Measurements from ENCODE around the gene TTLL10.
"Not testable (repeated sequence)": the region's sequence is repeated elsewhere in the genome, so short reads cannot be mapped to it uniquely, and the experiment has no call there.

The TTLL10 gene

DNA sequence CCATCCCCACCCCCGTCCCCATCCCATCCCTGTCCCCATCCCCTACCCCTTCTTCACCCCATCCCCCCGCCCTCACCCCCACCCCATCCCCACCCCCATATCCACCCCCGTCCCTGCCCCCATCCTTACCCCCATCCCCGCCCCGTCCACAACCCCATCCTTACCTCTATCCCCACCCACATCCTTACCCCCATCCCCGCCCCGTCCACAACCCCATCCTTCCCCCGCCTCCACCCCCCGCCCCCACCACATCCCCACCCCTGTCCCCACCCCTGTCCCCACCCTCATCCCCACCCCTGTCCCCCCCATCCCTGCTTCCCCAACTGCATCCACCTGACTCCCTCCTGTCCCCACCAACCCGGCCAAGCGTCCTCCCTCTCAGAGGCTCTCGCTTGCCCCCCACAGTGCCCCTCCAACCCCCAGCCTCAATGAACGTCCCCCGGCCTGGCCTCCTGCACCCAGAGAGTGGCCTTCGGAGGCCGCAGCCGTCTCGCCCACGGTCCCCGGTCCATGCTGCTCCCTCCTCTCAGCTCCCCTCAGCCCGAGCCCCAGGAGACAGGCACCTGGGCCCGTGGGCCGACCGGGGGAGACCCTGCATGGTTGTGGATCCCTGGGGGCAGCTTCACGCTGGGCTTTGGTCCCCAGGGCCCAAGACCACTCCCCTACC, 32.3 kb upstream of the TTLL10 start:
- no peak for DNase-seq

DNA sequence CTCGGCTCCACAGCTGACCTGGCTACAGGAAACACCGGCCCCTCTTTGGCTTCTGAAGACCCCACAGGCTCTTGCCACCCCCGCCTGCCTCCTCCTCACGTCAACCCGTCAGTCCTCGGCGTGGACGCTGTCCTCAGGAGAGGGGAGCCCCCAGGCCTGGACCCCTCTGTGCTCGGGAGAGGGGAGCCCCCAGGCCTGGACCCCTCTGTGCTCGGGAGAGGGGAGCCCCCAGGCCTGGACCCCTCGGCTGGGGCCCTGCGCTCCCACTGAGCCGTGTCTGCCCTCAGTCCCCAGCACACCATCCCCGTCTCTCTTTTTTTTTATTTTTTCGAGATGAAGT, 31.8 kb upstream of the TTLL10 start:
- DNase-seq: no peak

DNA sequence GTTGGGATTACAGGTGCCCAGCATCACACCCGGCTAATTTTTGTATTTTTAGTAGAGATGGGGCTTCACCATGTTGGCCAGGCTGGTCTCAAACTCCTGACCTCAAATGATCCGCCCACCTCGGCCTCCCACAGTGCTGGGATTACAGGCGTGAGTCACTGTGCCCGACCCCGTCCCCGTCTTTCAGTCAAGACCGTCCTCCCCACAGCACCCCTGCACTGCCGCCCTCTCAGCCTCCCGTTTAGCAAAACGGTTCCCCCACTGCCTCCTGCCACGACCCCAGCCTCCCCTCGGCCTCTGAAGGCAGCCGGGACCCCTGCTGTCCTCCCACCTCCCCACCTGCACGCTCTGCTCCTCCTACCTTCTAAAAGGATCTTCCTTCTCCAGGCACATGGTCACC, 31.3 kb upstream of the TTLL10 start:
- DNase-seq: not testable (repeated sequence)

DNA sequence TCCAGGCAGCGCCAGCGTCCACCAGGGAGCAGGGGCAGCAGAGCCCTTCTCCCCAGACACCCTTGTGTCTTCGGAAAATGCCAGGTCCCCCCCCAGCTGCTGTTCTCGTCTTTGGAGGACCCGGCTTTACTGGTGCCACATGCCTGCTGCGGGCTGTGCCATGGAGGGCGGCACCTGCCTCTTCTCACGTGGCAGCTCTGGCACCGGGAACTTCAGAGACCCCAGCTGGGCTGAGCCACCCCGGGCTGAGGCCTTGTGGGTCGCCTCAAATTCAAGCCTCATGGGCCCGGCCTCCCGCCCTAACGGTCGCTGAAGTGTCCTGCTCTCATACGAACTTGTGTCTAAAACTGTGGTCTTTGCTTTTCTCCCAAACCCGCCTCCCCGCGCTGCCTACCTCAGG, 30.8 kb upstream of the TTLL10 start:
- DNase-seq: no peak

DNA sequence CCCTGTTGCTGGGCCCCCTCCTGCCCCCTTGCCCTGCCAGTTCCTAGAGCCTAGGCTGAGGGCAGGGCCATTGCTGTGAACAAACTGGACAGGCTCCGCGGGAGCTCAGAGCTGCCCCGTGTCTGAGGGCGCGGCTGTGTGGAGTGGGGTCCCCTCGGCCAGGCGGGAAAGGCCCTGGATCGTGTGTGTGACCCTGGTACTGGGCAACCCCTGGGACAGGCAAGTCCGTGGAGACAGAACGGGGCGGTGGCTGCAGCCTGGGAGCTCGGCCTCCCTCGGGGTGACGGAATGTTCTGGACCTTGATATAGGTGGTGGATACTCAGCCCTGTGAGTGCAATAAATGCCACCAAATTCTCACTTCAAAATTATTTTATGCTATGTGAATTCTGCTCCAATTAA, 30.0 kb upstream of the TTLL10 start:
- DNase-seq: no peak

DNA sequence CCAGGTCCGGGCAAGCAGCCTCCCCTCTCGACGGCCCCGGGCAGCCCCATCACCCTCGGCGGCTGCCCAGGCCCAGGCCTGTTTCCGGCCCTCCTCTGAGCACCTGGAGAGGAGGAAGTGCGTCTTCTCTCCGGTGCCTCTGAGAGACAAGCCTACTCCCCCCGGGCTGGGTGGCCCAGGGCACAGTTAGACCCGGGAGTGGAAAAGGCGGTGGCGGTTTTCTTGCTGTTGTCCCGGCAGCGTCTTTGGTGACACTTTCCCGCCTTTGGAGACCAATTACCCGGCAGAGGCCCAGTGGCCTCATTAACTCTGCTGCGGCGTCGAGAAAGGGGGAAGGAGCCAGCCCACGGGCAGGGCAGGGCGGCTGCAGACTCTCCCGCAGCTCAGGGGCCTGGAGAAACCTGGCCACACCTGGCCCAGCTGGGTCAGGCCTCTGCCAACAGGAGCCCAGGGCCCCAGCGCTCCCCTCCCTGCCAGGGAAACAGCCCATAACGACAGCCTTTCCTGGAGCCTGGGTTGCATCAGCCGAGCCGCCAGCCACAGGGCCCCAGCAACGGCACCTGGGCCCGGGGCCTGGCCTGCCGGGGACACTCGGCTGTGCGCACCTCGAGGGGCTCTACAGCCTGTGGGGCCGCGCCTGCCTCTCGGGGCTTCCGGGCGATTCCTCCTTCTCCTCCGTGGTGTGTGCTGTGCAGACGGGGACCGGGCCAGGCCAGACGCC, 29.4 kb upstream of the TTLL10 start:
- DNase-seq: peak; percentile 56

DNA sequence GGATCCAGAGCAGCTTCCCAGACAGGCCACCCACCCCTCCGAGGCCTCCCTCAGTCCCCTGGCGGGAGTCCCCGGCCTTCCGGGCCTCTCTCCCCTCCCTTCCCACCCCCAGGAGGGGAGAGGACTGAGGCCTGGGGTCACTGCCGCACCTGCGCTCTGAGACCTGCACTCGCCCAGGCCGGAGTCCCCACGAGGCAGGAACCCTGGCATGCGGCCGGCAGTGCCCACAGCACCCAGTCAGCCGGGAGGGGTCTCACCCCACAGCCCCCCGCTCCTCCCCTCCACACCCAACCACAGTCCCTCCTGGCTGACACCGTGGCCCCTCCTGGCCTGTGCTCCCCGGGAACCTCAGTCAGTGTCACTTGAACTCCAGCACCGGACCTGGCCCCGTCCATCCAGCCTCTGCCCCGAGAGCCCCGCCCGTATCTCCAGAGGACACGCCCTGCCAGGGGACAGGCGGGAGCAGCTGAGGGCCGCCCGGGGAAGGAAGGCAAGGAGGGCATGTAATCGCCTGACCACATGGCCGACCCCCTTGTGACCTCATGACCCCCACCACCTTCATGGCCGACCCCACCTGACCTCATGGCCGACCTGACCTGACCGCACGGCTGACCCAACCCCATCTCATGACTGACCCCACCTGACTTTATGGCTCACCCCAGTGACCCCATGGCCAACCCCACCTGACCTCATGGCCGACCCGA, 28.7 kb upstream of the TTLL10 start:
- no peak for DNase-seq

DNA sequence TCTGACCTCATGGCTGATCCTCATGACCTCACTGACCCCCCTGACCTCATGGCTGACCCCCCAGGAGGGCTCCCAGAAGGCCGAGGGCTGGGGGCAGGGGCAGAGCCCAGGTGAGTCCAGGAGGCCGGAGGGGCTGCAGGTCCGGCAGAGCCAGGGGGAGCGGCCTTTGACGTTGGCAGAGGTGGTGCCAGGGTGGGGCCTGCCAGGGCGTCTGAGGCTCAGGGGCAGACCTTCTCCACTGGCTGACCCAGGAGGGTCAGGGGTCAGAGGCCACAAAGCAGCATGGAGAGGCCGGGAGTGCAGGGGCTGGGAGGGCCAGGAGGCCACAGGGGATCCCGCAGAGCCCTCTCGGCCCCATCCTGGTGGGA, 28.1 kb upstream of the TTLL10 start:
- DNase-seq: no peak

DNA sequence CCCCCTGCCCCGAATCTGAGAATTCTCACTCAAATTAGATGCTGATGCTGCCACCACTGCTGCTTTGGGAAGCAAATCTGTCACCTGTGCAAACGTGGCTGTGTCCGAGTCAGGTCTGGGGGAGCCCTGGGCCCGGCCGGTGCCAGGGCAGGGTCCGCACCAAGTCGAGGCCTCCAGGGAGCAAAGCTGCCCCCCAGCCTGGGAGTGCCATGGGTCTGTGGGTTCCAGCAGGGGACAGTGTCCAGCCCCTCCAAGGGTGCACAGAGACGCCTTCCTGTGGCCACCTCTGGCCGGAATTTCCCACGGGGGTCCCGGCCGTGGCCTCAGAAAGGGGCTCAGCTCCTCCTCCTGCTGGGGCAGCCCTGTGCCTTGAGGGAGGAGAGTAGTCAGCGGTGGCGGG, 27.7 kb upstream of the TTLL10 start:
- DNase-seq: no peak

DNA sequence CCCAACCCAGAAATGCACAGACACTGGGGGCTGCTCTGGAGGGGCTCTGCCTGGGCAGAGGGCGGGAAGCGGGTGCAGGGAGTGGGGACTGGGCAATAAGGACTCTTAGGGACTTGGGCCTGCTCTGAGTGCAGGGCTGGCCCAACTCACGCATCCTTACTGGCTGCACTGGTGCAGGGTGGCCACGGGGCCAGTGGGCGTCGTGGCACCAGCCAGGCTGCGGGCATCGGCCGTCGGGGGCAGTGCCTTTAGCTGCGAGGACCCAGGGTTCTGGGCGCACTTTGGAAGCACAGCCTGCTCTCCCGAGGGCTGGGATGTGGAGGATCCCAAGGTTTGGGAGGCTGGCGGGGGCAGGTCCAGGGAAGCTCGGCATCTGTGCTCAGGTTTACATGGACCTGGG, 27.1 kb upstream of the TTLL10 start:
- no peak for DNase-seq

DNA sequence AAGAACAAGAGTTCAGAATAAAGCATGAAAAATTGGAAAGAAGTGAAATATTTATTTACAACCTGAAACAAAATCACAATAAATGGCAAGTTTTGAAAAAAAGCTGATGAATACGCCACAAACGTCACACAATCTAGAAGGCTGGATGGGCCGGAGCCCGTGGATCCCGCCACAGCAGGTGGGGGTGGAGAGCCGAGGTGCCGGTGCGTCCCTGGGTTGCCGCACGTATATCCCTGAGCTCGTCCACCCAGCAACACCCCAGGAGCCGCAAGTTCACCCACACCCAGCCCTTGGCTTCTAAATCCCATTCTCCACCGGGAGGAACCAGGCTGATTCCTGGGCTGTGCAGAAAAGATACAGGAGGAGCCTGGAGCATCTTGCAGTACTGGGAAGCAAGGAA, 25.6 kb upstream of the TTLL10 start:
- no peak for DNase-seq

DNA sequence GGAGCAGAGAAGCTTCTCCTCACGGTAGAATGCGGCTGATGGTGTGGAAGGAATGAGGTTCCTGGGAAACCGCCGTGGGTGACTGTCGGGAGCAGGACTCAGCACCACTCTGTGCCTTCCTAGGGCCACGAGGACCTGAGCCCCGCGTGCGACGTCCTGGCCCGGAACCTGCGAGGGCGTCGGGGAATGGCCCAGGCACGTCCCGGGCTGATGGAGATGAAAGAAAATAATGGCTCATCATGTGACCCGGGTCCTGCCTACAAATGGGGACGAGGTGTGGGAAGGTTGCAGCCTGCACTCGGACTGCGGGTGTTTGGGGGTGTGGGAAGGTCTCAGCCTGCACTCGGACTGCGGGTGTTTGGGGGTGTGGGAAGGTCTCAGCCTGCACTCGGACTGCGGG, 25.1 kb upstream of the TTLL10 start:
- DNase-seq: no peak

DNA sequence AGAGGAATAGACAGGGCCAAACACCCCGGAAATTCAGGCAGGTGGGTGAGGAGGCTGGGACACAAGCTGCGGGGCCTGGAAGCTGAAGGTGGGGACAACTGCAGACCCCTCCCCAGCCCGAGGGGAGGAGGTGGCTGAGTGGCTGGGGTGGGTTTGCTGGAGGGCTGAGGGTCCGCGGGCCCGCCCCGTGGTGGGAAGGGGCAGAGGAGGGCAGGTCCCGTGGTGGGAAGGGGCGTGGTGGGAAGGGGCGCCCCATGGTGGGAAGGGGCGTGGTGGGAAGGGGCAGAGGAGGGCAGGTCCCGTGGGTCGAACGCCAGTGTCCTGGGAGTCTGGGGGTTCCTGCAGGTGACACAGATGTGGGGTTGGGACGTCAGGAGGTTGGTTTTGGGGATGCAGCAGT, 24.3 kb upstream of the TTLL10 start:
- DNase-seq: no peak

DNA sequence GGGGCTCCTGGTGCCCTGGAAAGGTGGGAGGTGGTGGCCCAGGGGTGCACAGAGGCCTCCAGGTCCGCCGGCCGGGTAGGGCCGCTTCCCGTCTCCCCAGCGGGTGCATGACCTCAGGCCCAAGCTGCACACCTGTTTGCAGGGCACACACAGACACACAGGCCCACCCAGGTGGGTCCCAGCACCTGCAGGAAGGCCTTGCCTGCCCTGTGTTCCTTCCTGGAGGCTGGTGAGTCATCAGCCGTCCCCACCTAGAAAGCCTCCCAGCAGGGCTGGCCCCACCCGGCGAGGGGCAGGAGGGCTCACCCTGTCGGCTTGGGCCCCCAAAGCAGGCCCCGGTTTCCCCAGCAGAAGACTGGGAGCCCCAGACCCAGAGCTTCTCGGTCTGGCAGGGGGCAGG, 23.6 kb upstream of the TTLL10 start:
- no peak for DNase-seq

DNA sequence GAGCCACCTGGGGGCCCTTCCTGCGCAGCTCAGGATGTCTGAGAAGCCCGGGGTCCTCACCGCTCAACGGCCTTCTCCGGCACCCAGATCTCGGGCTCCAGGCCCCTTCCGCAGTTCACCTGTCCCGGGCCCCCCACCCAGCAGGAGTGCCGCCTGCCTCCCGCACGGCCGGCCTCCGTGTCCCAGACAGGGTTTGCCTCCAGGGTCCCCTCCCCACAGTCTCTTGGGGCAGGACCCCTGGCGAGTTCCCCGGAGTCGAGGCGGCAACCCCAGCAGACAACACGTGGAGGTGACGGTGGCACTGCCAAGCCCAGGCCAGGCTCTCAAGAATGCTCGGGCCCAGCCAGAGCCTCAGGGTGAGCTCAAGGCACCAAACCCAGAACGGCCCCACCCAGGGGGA, 22.4 kb upstream of the TTLL10 start:
- DNase-seq: no peak

DNA sequence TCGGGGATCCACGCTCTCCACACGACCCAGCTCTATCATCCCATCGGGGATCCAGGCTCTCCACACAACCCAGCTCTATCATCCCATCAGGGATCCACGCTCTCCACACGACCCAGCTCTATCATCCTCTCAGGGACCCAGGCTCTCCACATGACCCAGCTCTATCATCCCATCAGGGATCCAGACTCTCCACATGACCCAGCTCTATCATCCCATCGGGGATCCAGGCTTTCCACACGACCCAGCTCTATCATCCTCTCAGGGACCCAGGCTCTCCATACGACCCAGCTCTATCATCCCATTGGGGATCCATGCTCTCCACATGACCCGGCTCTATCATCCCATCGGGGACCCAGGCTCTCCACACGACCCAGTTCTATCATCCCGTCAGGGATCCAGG, 21.2 kb upstream of the TTLL10 start:
- DNase-seq: not testable (repeated sequence)

DNA sequence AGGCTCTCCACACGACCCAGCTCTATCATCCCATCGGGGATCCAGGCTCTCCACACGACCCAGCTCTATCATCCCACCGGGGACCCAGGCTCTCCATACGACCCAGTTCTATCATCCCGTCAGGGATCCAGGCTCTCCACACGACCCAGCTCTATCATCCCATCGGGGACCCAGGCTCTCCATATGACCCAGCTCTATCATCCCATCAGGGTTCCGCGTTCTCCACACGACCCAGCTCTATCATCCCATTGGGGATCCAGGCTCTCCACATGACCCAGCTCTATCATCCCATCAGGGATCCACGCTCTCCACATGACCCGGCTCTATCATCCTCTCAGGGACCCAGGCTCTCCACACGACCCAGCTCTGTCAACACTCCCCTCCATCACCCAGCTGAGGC, 20.5 kb upstream of the TTLL10 start:
- not testable (repeated sequence) for DNase-seq

DNA sequence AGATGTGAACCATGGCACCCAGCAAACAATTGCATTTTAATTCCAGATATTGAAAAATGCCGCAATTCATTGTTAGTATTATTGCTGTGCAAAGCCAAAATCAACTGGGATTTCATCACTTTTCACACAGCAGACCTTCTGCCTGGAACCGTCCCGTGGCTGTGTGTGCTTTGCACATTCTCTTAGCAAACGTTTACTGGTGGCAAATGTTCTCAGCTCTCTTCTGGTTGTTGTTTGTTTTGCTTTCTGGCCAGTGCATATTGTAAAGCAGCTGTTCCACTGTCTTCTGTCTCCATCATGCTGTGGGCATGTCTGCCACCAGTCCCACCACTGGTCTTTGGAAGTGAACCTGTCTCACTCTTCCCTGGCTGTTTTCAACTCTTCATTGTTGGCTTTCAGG, 19.8 kb upstream of the TTLL10 start:
- DNase-seq: no peak

DNA sequence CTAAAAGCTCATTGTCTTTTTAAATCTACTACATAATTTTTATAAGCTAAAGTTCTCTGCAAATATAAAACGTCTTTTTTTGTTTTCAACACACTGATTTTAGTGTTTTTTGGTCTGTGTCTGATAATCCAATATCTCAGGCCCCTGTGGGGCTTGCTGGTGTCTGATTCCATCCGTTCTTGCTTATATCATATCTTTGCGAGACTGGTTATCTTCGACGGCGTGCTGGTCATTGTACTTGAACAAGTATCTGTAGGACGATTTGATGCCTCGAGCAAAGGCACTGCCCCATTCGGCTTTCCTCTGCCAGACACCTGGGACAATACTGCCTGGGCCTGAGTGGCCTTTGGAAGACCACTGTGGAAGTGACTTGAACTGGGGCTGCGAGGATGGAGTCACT, 18.4 kb upstream of the TTLL10 start:
- no peak for DNase-seq

DNA sequence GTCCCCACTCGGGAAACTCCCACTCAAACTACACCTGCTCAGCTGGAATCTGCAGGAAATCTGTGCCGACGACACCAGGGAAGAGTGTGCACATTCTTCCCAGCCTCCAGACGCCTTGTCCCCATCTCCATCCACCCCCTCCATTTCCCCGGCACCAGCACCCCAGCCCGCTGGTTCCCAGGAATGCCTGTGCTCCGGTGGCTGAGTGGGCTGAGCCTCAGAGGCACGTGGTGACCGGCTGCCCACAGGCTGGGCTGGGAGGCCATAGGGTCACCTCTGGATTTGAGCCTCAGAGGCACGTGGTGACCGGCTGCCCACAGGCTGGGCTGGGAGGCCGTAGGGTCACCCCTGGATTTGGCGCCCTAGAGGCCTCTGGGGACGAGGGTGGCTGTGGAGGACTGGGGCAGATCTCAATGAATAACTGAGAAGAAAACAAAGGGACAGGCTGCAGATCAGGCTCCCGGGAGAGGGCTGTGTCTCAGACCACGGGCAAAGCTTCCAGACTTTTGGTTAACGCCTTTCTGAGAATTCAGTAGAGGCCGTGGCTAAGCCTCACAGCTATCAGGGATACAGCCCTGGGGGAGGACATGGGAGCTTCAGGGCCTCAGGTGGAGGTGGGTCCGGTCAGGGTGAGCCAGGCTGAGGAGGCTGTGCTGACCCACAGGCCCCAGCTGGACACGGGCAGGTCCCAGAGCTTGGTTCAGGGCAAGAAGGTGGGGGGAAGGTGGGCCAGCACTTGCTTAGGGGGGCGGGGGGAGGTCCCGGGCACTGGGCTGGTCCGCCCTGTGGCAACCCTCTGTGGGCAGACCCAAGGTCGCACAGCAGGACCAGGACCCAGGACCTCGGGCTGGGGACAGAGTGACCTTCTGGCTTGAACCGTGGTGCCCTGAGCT, 17.3 kb upstream of the TTLL10 start:
- no peak for DNase-seq

DNA sequence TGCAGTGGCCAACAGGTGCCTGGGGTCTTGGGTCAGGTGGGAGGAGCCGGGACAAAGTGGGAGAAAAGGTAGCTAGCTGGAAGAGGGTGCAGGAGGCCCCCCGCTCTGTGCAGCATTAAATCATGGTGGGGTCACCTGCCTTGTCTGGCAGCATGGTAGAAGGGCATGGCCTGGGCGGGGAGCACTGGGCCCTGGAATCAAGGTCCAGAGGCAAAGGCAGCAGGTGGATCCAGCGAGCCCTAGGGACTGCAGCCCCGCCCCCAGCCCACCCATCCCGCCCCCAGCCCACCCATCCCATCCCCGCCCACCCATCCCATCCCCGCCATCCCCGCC, 16.7 kb upstream of the TTLL10 start:
- DNase-seq: no peak

DNA sequence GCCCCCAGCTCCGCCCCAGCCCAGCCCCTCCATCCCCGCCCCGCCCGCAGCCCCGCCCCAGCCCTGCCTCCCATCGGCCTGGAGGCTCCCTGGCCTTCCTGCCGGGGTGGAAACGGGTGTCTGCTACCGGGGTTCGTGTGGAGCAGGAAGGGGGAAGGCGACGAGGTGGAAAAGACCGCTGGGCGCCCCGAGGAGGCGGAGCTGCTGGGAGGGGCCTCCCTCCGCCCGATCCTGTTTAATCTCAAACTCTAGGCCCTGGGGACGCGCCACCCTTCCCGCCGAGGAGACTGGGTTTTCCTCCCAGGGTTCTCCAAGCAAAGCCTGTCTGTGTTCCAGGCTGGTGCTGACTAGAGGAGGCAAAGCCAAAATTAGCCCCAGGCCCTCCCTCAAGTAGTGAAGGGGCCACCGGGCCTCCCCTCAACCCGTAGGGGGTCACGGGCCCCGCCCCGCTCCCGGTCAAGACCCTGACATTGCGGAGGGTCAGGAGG, 16.2 kb upstream of the TTLL10 start:
- DNase-seq: peak; percentile 43

DNA sequence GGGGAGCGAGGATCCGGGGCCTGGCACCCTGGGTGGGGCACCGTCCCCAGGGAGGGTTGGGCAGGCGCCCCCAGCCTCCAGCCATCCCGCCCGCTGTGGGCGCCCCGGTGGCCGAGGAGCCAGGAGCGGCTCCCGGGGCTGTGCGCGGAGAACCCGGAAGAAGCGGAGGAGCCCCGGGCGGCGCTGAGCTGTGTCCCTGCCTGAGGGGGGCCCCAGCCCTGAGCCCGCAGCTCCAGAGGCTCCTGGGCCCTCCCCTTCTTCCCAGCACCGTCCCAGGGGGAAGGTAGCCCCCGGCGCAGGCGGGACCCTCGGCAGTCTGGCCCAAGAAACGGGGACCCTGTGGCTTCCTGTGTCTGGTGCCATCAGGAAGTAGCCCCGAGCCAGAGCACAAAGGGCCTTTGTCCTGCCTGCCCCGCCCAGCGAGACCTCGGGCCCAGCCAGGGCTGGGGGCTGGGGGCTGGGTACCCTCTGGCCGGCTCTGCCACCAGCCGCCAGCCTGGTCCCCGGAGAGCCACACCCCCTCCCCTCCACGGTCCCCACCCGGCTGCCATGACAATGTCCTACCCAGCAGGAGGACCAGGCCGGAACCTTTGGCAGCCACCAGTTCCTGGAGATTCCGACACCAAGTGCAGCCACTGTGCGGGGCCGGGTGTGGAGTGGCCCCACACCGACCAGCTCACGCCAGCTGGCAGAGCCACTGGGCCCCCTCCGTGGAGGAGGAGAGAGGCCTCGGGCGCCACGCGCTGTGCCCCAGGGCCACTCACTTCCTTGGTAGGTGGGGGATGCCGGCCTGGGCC, 15.6 kb upstream of the TTLL10 start:
- peak; percentile 28 for DNase-seq
